ENCODE data around the gene PADI6.

The PADI6 gene

GRCh38 chr1:17358557-17358956, 13.4 kb upstream of the PADI6 start:
- no peak for DNase-seq

- DNase-seq = no peak
Observed at GRCh38 chr1:17359031-17359430, 13.0 kb upstream of the PADI6 start.

DNA sequence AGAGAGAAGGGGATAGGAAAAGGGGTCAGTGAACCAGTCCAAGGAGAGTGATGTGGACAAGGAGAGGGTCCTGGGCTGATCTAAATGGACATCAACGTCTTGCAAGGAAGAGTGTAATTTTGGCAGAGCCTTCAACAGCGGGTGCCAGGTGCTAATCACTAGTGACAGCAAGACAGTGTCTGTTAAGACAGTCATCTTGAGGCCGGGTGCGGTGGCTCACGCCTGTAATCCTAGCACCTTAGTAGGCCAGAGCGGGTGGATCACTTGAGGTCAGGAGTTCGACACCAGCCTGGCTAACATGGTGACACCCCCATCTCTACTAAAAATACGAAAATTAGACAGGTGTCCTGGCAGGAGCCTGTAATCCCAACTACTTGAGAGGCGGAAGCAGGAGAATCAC, 12.2 kb upstream of the PADI6 start:
- no peak for DNase-seq

GRCh38 chr1:17360272-17360956, 11.6 kb upstream of the PADI6 start:
- no peak for DNase-seq

DNA sequence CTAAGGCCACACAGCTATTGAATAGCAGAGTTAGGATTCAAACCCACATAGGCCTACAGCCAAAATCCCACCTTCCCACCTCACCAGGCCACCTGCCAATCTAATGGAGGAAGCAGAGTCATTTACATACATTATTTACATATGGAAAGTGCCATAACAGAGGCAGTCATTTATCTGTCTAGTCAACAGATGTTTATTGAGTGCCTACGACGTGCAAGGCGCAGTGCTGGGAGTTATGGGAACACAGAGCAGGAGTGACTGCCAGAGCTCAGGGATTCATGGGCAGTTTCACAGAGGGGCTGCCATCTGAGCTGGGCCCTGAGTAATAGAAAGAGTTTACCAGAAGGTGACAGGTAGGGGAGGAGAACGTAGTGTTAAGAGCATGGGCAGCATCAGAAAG, 10.3 kb upstream of the PADI6 start:
- DNase-seq = no peak

DNA sequence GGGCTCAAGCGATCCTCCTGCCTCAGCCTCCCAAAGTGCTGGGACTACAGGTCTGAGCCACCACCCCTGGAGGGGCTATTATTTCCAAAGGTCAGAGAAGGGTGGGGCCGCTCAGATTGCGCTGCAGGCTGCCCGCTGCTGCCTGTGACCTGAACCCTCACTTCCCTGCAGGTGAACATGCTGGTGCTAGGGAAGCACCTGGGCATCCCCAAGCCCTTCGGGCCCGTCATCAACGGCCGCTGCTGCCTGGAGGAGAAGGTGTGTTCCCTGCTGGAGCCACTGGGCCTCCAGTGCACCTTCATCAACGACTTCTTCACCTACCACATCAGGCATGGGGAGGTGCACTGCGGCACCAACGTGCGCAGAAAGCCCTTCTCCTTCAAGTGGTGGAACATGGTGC, 8.6 kb upstream of the PADI6 start:
- DNase-seq = no peak

DNA sequence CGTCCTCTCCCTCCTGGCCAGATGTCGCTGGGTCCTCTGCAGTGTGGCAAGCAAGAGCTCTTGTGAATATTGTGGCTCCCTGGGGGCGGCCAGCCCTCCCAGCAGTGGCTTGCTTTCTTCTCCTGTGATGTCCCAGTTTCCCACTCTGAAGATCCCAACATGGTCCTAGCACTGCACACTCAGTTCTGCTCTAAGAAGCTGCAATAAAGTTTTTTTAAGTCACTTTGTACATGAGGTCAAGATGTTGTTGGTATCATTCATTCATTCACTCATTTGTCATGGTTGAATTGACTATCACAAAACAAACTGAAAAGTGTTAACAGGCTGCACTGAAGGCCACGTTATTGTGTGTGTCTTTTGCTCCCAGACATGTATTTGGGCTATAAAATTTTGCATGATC, 8.2 kb upstream of the PADI6 start:
- DNase-seq = no peak

DNA sequence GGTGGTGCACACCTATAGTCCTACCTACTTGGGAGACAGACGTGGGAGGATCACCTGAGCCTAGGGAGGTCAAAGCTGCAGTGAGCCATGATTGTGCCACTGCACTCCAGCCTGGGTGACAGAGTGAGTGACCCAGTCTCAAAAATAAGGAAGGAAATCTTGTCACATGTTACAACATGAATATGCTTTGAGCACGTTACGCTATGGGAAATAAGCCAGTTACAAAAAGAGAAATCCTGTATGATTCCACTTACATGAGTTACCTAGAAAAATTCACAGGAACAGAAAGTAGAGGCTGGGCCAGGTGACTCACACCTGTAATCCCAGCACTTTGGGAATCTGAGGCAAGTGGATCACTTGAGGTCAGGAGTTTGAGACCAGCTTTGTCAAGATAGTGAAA, 6.7 kb upstream of the PADI6 start:
- peak in 1 of 2 donors; percentile 15 for DNase-seq

- DNase-seq = no peak
Observed at GRCh38 chr1:17369466-17369865, 2.5 kb upstream of the PADI6 start.

DNA sequence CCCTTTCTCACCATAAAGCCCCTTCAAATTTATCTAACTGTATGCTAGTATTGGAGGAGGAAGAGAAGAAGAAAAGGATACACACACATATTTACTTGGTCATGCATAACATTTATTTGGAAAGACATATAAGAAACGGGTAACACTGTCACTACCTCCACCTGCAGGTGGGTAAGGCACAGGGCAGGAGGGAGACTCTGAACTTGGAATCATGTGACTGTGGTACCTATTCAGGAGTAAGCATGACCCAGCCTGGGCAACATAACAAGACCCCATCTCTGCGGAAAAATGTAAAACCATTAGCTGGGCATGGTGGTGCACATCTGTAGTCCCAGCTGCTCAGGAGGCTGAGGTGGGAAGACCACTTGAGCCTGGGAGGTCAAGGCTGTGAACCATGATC, 1.4 kb upstream of the PADI6 start:
- no peak for DNase-seq

- no peak for DNase-seq
Observed at GRCh38 chr1:17372955-17373354, 959 bp downstream of the PADI6 start.

- DNase-seq = no peak
Observed at GRCh38 chr1:17375651-17376050, 3.7 kb downstream of the PADI6 start.

GRCh38 chr1:17377325-17377953, 5.4 kb downstream of the PADI6 start:
- no peak for DNase-seq

GRCh38 chr1:17381161-17381560, 9.2 kb downstream of the PADI6 start:
- DNase-seq = no peak

GRCh38 chr1:17392199-17392740, 20.3 kb downstream of the PADI6 start:
- DNase-seq = no peak

DNA sequence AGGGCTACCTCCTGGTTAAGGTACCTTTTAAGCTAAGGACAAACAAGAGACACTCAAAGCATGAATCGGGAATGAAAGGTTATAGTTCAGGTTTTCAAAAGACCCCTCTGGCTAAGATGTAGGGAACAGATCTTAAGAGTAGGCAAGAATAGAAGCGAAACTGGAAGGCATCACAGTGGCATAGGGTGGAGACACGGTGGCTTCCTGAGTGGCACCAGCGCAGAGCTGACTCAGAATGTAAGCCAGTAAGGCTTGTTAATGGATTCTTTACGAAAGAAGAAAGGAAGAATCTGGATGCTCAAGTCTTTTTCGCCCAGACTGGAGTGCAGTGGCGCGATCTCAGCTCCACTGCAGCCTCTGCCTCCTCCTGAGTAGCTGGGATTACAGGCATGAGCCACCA, 21.2 kb downstream of the PADI6 start:
- DNase-seq = peak in 1 of 2 donors; percentile 15

- DNase-seq = peak in 1 of 2 donors; percentile 28
Observed at GRCh38 chr1:17397910-17398695, 26.1 kb downstream of the PADI6 start.

- DNase-seq = no peak
Observed at GRCh38 chr1:17400725-17401341, 28.8 kb downstream of the PADI6 start.

GRCh38 chr1:17401841-17402240, 29.8 kb downstream of the PADI6 start:
- DNase-seq = no peak

DNA sequence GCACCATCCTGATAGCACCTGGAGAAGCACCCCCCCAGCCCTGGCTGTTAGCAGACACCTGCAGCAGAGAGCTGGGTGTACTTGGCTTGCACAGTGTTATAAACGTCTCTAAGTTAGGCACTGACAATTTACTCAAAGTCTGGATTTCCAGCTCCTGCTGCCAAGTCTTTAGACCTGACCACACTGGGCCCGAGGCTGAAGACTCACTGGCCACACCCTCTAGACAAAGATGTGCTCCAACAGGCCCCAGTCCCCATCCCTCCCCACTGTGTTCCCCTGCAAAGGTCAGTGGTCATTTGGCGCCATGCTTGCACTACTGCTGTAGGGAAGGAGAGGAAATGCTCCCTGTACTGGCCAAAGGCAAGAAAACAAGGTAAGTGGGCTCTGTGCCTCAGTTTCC, 31.1 kb downstream of the PADI6 start:
- DNase-seq = no peak

GRCh38 chr1:17404034-17404684, 32.2 kb downstream of the PADI6 start:
- no peak for DNase-seq

GRCh38 chr1:17404820-17405219, 32.8 kb downstream of the PADI6 start:
- no peak for DNase-seq
